H9 (cell line): Measurements from ENCODE around the gene ANXA9. TPM values are rescaled to one million over a fixed set of nuclear protein-coding genes. Genes with fewer than 3 reads are reported as not detected.

Experiments used
- DNase-seq: peaks from one replicate; pipeline ENCODE4 v3.0.0-alpha.2; 2017
- H2AFZ ChIP-seq: one replicate; pipeline ENCODE4 v1.6.1; 2013; ENCODE audit warnings: mild to moderate bottlenecking, low read length, control low read depth, moderate library complexity
- H2AK5ac ChIP-seq: 2 replicates; pipeline ENCODE4 v1.6.1; 2013; ENCODE audit warnings: low read length, control low read depth, mixed read lengths; ENCODE audit not compliant: insufficient read length
- H2BK120ac ChIP-seq: one replicate; pipeline ENCODE4 v1.6.1; 2013; ENCODE audit warnings: low read depth, mild to moderate bottlenecking, low read length, control low read depth, inconsistent platforms; ENCODE audit not compliant: poor library complexity, severe bottlenecking
- H2BK12ac ChIP-seq: 2 replicates; pipeline ENCODE4 v1.6.1; 2013; ENCODE audit warnings: low read length, control low read depth, mixed read lengths, low read depth; ENCODE audit not compliant: insufficient read length
- H2BK15ac ChIP-seq: 2 replicates; pipeline ENCODE4 v1.6.1; 2013; ENCODE audit warnings: low read depth, low read length, control low read depth
- H2BK20ac ChIP-seq: one replicate; pipeline ENCODE4 v1.6.1; 2013; ENCODE audit warnings: low read depth, mild to moderate bottlenecking, low read length, control low read depth, inconsistent platforms; ENCODE audit not compliant: poor library complexity, severe bottlenecking
- H2BK5ac ChIP-seq: 2 replicates; pipeline ENCODE4 v1.6.1; 2013; ENCODE audit warnings: low read length, control low read depth, mixed read lengths; ENCODE audit not compliant: insufficient read length
- H3K14ac ChIP-seq: 2 replicates; pipeline ENCODE4 v1.6.1; 2013; ENCODE audit warnings: low read length, control low read depth; ENCODE audit not compliant: insufficient read depth
- H3K18ac ChIP-seq: 2 replicates; pipeline ENCODE4 v1.6.1; 2013; ENCODE audit warnings: low read depth, mild to moderate bottlenecking, mixed read lengths, low read length, control low read depth; ENCODE audit not compliant: insufficient read length
- H3K23ac ChIP-seq: 2 replicates; pipeline ENCODE4 v1.6.1; 2013; ENCODE audit warnings: low read length, control low read depth, mixed read lengths, low read depth; ENCODE audit not compliant: insufficient read length
- H3K23me2 ChIP-seq: 2 replicates; pipeline ENCODE4 v1.6.1; 2013; ENCODE audit warnings: low read depth, mild to moderate bottlenecking, mixed read lengths, low read length, control low read depth; ENCODE audit not compliant: insufficient read length, poor library complexity, severe bottlenecking
- H3K27ac ChIP-seq: 2 replicates; pipeline ENCODE4 v1.5.1; 2013; ENCODE audit warnings: low read length, control low read depth, mixed read lengths, low read depth; ENCODE audit not compliant: insufficient read length
- H3K27me3 ChIP-seq: 2 replicates; pipeline ENCODE4 v1.6.1; 2013; ENCODE audit warnings: low read length, control low read depth, inconsistent platforms; ENCODE audit not compliant: insufficient read depth
- H3K4ac ChIP-seq: 2 replicates; pipeline ENCODE4 v1.6.1; 2013; ENCODE audit warnings: low read depth, mild to moderate bottlenecking, control low read depth, inconsistent platforms, low read length, moderate library complexity
- H3K4me1 ChIP-seq: 2 replicates; pipeline ENCODE4 v1.6.1; 2013; ENCODE audit warnings: low read length, control low read depth, inconsistent platforms; ENCODE audit not compliant: insufficient read depth
- H3K4me2 ChIP-seq: 2 replicates; pipeline ENCODE4 v1.6.1; 2013; ENCODE audit warnings: low read length, control low read depth, mixed read lengths; ENCODE audit not compliant: insufficient read length, insufficient read depth
- H3K56ac ChIP-seq: 2 replicates; pipeline ENCODE4 v1.6.1; 2013; ENCODE audit warnings: low read depth, mild to moderate bottlenecking, mixed read lengths, low read length, control low read depth; ENCODE audit not compliant: insufficient read length
- H3K79me1 ChIP-seq: 2 replicates; pipeline ENCODE4 v1.6.1; 2013; ENCODE audit warnings: low read depth, mild to moderate bottlenecking, moderate library complexity, low read length, control low read depth, inconsistent platforms; ENCODE audit not compliant: insufficient read depth, poor library complexity, severe bottlenecking
- H3K79me2 ChIP-seq: 2 replicates; pipeline ENCODE4 v1.6.1; 2013; ENCODE audit warnings: low read length, control low read depth, inconsistent platforms; ENCODE audit not compliant: insufficient read depth
- H3K9ac ChIP-seq: 2 replicates; pipeline ENCODE4 v1.6.1; 2013; ENCODE audit warnings: low read length, control low read depth, mixed read lengths; ENCODE audit not compliant: insufficient read length; ENCODE audit errors: extremely low read depth
- H3K9me3 ChIP-seq: one replicate; pipeline ENCODE4 v1.6.1; 2013; ENCODE audit warnings: low read depth, low read length, inconsistent platforms; ENCODE audit not compliant: control insufficient read depth
- H3T11ph ChIP-seq: one replicate; pipeline ENCODE4 v1.6.1; 2013; ENCODE audit warnings: mild to moderate bottlenecking, low read length, control low read depth, inconsistent platforms
- H4K20me1 ChIP-seq: one replicate; pipeline ENCODE4 v1.6.1; 2013; ENCODE audit not compliant: control insufficient read depth, insufficient read length, insufficient read depth
- H4K5ac ChIP-seq: 2 replicates; pipeline ENCODE4 v1.6.1; 2013; ENCODE audit warnings: low read depth, mild to moderate bottlenecking, mixed read lengths, low read length, control low read depth; ENCODE audit not compliant: insufficient read length
- H4K8ac ChIP-seq: replicated peaks from 2 replicates; pipeline ENCODE4 v1.6.1; 2013; ENCODE audit warnings: low read length, control low read depth, mixed read lengths, low read depth; ENCODE audit not compliant: insufficient read length
- H4K91ac ChIP-seq: 2 replicates; pipeline ENCODE4 v1.6.1; 2013; ENCODE audit warnings: low read depth, mild to moderate bottlenecking, moderate library complexity, mixed read lengths, low read length, control low read depth; ENCODE audit not compliant: insufficient read length
- H3K27ac Mint-ChIP-seq, 3 experiments: 2 replicates in 2 of 3; 3 replicates in 1 of 3; pipeline ENCODE4 v1.8.0; 2020 to 2021; ENCODE audit warnings: mixed read lengths in 3 of 3, mild to moderate bottlenecking in 1 of 3, moderate library complexity in 1 of 3
- H3K27me3 Mint-ChIP-seq: 2 replicates; pipeline ENCODE4 v1.8.0; 2021; ENCODE audit warnings: low read depth, mild to moderate bottlenecking, moderate library complexity, mixed read lengths
- H3K36me3 Mint-ChIP-seq, 3 experiments: 2 replicates in 2 of 3; 3 replicates in 1 of 3; pipeline ENCODE4 v1.8.0; 2020 to 2021; ENCODE audit warnings: low read depth in 3 of 3, mixed read lengths in 3 of 3; ENCODE audit not compliant: insufficient read depth in 1 of 3
- H3K4me1 Mint-ChIP-seq, 2 experiments: 2 replicates each; pipeline ENCODE4 v1.8.0; 2020; ENCODE audit warnings: mixed read lengths in 2 of 2
- H3K4me3 Mint-ChIP-seq, 2 experiments: 2 replicates in 1 of 2; 3 replicates in 1 of 2; pipeline ENCODE4 v1.8.0; 2020 to 2021; ENCODE audit warnings: mild to moderate bottlenecking in 2 of 2, mixed read lengths in 2 of 2, moderate library complexity in 1 of 2
- H3K9me3 Mint-ChIP-seq, 2 experiments: 2 replicates in 1 of 2; 3 replicates in 1 of 2; pipeline ENCODE4 v1.8.0; 2020; ENCODE audit warnings: mild to moderate bottlenecking in 2 of 2, mixed read lengths in 2 of 2, moderate library complexity in 1 of 2
- CTCF ChIP-seq: fragments of 200-600 bp; sonication (generic); conservative IDR thresholded peaks from 3 replicates; pipeline ENCODE4 v1.8.0; 2021; ENCODE audit warnings: antibody characterized with exemption, mild to moderate bottlenecking
- WGBS: extraction: QIAGEN DNeasy Blood & Tissue Kit; methylation state at CpG from one replicate; pipeline ENCODE4 v1.1.7; 2013; ENCODE audit warnings: missing lambda C conversion rate, low lambda C conversion rate, mixed read lengths; ENCODE audit not compliant: insufficient read length; ENCODE audit errors: extremely low coverage; 5-methylcytosine and 5-hydroxymethylcytosine counted together
- total RNA-seq: library from RNA; stranded (reverse); gene quantifications from 2 replicates; pipeline ENCODE4 v1.2.1, GENCODE V29; 2021

ANXA9 gene
- total RNA-seq, 1 experiment from 2014 or later, result 0.92 TPM

- H2BK12ac ChIP-seq, result no peak overlapping the region
- no peaks in the 10 kb centered on the region; a peak in 2 of 5 replicates for H3K9me3 Mint-ChIP-seq
- no peak overlapping the region for H2BK15ac ChIP-seq
- no peak overlapping the region for H3K9ac ChIP-seq
- no peak overlapping the region for H3K4ac ChIP-seq
- no peak overlapping the region for H3K56ac ChIP-seq
- H2BK5ac ChIP-seq, result no peak overlapping the region
- H2AFZ ChIP-seq, result no peak overlapping the region
- no peak overlapping the region for H3T11ph ChIP-seq
- no peaks in the 10 kb centered on the region for H3K79me1 ChIP-seq
- no peaks in the 10 kb centered on the region; the same call in 1 of the 2 replicates for H3K79me2 ChIP-seq
- H3K4me3 Mint-ChIP-seq, result no peak overlapping the region
- H3K14ac ChIP-seq, result no peak overlapping the region
- no peaks in the 10 kb centered on the region; the same call in 1 of the 2 replicates for H3K27me3 Mint-ChIP-seq
- DNase-seq, result no peak
- no peaks in the 10 kb centered on the region for H4K20me1 ChIP-seq
- H3K27ac Mint-ChIP-seq, result no peak overlapping the region
- H3K4me2 ChIP-seq, result no peak overlapping the region
- H3K36me3 Mint-ChIP-seq, result no peaks in the 10 kb centered on the region
- no peak overlapping the region for H4K8ac ChIP-seq
- H3K9me3 ChIP-seq, result no peaks in the 10 kb centered on the region
- TF ChIP-seq CTCF, result no peak
- H3K18ac ChIP-seq, result no peak overlapping the region
- H3K23ac ChIP-seq, result no peak overlapping the region
- peaks cover 13% of the 10 kb centered on the region for H3K23me2 ChIP-seq
- no peaks in the 10 kb centered on the region for H3K27me3 ChIP-seq
- no CpG with 5 or more reads among the region's 3 CpGs for WGBS
- no peak overlapping the region for H3K27ac ChIP-seq
- no peak overlapping the region for H2BK120ac ChIP-seq
- H2AK5ac ChIP-seq, result no peak overlapping the region
- H3K4me1 ChIP-seq, result peaks cover 5% of the 10 kb centered on the region; the same call in 1 of the 2 replicates
- no peak overlapping the region for H4K91ac ChIP-seq
- H3K4me1 Mint-ChIP-seq, result peaks cover 34 to 36% of the 10 kb centered on the region in 2 experiments
- H2BK20ac ChIP-seq, result no peak overlapping the region
- H4K5ac ChIP-seq, result no peak overlapping the region
Observed at GRCh38 chr1:151010346-151010726, 28.2 kb downstream of the ANXA9 start.
